ENCODE data around the gene SYNE1. TPM values are rescaled to one million over a fixed set of nuclear protein-coding genes. Genes with fewer than 3 reads are reported as not detected.
A peak's percentile ranks its signal among the peaks of the same experiment; 100 is the strongest.

The SYNE1 gene
- total and polyA plus RNA-seq, 8 donors = 24.4 to 56.2 (median 49.2) TPM

DNA sequence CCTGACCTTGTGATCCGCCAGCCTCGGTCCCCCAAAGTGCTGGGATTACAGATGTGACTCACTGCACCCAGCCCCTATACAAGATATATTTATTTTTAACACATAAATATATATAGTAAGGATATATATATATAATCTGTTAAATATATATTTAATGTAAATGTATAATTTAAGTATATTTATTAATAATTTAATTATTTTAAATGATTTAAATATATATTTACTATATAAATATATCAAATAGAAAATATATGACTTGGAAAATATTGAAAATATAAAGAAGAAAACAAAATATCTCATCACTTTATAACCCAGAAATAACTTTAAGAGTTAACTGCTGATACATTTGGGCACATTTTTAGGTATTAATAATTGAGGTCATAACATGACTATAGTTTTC, 324.7 kb downstream of the SYNE1 start:
- Histone ChIP-seq H3K9me3 (no peaks in the 10 kb centered on the region), H3K36me3 (peaks cover 2 to 56% (median 31%) of the 10 kb centered on the region in 3 donors), H3K4me1 (no peaks in the 10 kb centered on the region), H3K27ac (no peak overlapping the region), H3K27me3 (no peaks in the 10 kb centered on the region), H3K4me3 (no peak overlapping the region)
- no peak for TF ChIP-seq CTCF (IDR thresholded peaks at IDR 0.05)
- WGBS, 2 donors = 98 to 100% methylated on average over 2 of the region's 2 CpGs
- intact Hi-C loops (cut with DNase I) = no loop called here
- DNase-seq (no peak), FAIRE-seq (peak; percentile 66), ATAC-seq (no peak)

GRCh38 chr6:152310371-152310954, 326.7 kb downstream of the SYNE1 start:
- intact Hi-C loops (cut with DNase I) = no loop called here
- ATAC-seq (no peak), FAIRE-seq (no peak), DNase-seq (no peak)
- WGBS, 2 donors = 90 to 93% methylated on average over 7 of the region's 7 CpGs
- TF ChIP-seq CTCF (IDR thresholded peaks at IDR 0.05) = no peak
- Histone ChIP-seq H3K9me3 (no peaks in the 10 kb centered on the region), H3K4me1 (no peaks in the 10 kb centered on the region), H3K36me3 (peaks cover 2 to 46% (median 19%) of the 10 kb centered on the region in 3 donors), H3K27ac (no peak overlapping the region), H3K27me3 (no peaks in the 10 kb centered on the region), H3K4me3 (no peak overlapping the region)

DNA sequence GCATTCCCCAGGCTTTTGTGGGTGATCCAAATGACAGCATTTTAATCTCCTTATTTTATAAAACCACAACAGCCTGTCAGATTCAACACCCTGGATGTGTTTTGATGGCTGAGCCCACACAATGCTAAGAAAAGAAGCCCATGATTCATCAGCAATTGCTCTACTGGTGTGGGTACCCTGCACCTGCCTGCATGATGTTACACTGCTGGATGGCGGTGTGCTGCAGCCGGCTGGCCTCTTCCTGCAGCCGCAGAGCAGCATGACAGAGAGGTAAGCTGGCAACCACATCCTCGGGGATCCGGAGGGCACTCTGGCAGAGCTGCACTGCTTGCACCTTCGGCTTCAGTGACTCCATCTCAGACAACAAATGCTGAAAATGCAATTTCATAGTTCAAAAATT, 327.5 kb downstream of the SYNE1 start:
- WGBS, 2 donors = 86% methylated on average over 6 of the region's 6 CpGs
- Histone ChIP-seq H3K4me1 (no peaks in the 10 kb centered on the region), H3K27ac (no peak overlapping the region), H3K9me3 (no peaks in the 10 kb centered on the region), H3K36me3 (peaks cover 2 to 46% (median 19%) of the 10 kb centered on the region in 3 donors), H3K4me3 (no peak overlapping the region), H3K27me3 (no peaks in the 10 kb centered on the region)
- ATAC-seq (no peak), DNase-seq (no peak), FAIRE-seq (no peak)
- intact Hi-C loops (cut with DNase I) = no loop called here
- no peak for TF ChIP-seq CTCF (IDR thresholded peaks at IDR 0.05)

- FAIRE-seq = no peak
- no peak overlapping the region for H3K27ac ChIP-seq
- no peaks in the 10 kb centered on the region for H3K9me3 ChIP-seq
- ATAC-seq = no peak
- H3K4me3 ChIP-seq = no peak overlapping the region
- WGBS, 2 donors = 77 to 94% methylated on average over 3 of the region's 3 CpGs
- intact Hi-C loops (cut with DNase I) = no loop called here
- peaks cover 2 to 49% (median 19%) of the 10 kb centered on the region in 3 donors for H3K36me3 ChIP-seq
- H3K4me1 ChIP-seq = no peaks in the 10 kb centered on the region
- TF ChIP-seq CTCF (IDR thresholded peaks at IDR 0.05) = no peak
- H3K27me3 ChIP-seq = no peaks in the 10 kb centered on the region
- DNase-seq = no peak
These were observed 328.2 kb downstream of the SYNE1 start for GRCh38 chr6:152309006-152309405.

- Histone ChIP-seq H3K9me3 (no peaks in the 10 kb centered on the region), H3K4me1 (no peaks in the 10 kb centered on the region), H3K4me3 (no peak overlapping the region), H3K27me3 (no peaks in the 10 kb centered on the region), H3K36me3 (peaks cover 2 to 49% (median 19%) of the 10 kb centered on the region in 3 donors), H3K27ac (no peak overlapping the region)
- intact Hi-C loops (cut with DNase I) = no loop called here
- no peak for ATAC-seq
- WGBS, 2 donors = 87 to 88% methylated on average over 5 of the region's 5 CpGs
- DNase-seq = no peak
- no peak for FAIRE-seq
- TF ChIP-seq CTCF (IDR thresholded peaks at IDR 0.05) = no peak
These were observed 328.9 kb downstream of the SYNE1 start for GRCh38 chr6:152308306-152308705.
